ENCODE measurements around the gene CACNB4.

CACNB4 gene

DNA sequence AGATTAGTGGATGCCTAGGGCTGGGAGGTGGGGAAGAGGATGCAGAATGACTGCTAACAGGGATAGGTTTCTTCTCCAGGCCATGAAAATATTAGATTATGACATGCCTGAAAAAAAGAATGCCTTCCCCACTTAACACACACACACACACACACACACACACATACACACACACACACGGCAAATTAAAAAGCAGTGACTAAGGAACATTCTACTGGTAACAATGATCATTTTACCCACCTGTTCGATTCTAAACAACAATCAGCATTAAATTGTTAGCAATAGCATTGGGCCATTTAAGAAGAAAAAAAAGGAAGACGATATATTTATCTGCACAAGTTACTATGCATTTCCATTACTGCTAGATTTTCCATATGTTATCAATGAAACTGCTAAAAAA lies 10.8 kb downstream of the CACNB4 start:
- no peak for DNase-seq (ENCODE audit: low read depth, low spot score)

DNA sequence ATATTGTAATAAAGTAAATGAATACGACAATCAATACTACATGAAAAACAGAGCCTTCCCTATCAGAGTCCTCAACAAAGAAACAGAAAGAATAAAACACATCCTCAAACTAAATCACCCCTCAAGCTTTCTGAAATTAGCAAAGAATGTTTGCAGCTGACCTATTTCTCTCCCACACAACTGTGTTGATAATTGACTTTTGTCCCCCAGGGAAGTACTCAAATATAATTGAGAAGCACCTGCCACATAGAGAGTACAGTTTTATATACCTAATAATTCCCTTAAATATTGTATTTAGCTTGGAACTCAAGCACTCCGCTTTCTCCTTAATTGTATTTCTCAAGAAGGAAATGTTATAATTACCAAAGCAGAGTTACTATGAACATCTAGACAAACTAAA lies 12.6 kb downstream of the CACNB4 start:
- no peak for DNase-seq (ENCODE audit: low read depth, low spot score)

DNA sequence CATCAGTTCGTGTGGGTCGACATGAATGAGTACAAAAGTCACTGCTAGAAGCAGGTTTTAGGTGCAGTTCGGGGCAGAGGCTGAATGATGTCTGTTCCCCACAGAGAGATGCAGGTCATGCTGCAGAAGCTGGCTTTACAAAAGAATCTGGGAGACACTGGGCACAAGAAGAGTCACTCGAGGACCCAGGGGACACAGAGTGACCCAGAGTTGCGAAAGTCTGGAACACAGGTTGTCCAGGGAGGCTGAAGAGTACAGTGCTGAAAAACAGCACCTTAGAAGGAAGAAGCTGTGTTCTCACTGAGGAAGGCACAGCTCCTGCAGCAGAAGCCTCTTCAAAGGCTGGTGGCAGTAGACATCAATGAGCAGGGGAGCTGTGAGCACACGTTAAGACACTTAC lies 14.8 kb downstream of the CACNB4 start:
- no peak for DNase-seq (ENCODE audit: low read depth, low spot score)

DNA sequence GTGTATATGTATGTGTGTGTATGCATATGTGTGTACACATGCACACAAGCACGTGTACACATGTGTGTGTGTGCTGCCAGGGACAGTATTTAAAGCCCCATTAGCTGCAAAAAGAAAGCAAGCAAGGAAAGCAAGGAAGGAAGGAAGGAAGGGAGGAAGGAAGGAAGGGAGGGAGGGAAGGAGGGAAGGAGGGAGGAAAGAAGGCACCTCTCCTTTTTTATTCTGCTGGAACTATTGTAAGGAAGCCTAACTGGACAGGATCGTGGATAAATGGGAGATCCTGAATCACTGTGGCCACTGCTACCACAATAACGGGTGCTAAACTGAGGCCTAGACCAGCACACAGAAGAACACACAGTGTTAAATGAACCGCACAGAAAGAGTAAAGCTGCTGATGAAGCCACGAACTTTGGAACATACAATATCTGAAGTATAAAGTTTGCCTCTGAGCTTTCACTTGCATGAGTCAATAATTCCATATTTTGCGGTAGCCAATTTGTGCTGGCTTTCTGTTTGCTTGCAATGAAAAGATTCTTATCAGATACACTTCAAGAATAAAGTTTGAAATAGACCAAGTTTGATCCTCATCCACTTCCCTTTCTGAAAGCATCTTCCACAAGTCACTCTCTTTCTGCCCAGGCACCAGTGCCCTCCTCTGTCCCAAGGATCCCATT lies 15.5 kb downstream of the CACNB4 start:
- no peak for DNase-seq (ENCODE audit: low read depth, low spot score)

DNA sequence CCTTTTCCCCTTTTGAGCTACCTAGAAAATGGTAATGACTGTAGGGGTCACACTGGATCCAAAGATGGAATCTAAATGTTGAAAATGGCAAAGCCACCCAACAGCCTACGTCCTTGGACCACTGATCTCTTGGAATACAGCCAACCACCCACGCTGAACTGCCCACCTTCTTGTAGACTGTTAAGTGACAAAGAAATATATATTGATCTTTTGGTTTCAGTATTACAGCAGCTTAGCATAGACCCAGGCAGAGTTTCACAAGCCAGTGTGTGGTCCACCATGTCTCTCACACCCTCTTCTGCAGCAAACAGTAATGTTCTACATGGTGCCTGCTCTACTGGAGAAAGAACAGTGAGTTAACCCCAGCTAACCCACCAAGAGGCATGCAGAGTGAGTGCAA lies 20.2 kb downstream of the CACNB4 start:
- DNase-seq (ENCODE audit: low read depth, low spot score): no peak

DNA sequence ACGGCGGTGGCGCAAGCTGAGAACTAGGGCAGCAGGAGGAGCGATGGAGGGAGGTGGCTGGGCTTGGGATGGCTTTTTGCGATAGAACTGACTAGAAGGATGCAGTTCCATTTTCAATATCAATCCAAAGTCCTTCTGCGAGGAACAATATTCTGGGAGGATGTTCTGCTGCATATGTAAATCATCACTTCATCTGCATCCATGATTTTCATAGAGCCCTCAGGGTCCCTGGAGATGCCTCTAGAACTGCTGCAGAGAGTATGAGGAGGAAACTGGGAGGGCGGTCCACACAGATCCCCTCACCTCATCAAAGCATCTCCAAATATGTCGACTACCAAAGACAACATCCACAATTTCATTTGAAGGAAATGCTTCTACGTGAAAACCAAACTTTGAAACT lies 20.8 kb downstream of the CACNB4 start:
- no peak for DNase-seq (ENCODE audit: low read depth, low spot score)

DNA sequence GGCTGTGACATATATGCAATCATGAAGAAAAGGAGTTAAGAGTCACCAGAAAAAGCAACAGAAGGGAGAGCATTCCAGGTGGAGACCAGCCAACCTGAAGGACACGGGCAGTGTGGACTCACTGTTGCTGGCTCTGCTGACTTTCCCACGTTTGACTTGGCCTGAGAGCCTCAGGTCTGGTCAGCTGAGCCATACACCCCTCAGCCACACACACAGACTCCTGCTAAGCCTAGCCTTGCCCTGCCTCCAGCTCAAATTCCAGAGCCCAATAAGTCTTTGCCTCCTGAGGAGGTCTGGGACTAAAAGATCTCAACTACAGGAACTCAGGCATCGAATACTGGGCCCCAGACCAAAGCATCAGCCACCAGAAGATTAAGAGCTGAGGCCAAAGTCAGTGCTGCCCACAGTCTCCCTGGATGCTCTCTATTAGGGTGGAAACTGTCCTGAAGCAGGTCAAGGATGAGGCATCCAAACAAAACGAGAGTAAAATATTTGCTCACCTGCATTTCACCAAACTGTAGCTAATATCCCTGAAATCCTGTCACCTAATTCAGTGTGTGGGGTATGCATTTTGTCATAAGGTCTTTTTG lies 23.3 kb downstream of the CACNB4 start:
- no peak for DNase-seq (ENCODE audit: low read depth, low spot score)

DNA sequence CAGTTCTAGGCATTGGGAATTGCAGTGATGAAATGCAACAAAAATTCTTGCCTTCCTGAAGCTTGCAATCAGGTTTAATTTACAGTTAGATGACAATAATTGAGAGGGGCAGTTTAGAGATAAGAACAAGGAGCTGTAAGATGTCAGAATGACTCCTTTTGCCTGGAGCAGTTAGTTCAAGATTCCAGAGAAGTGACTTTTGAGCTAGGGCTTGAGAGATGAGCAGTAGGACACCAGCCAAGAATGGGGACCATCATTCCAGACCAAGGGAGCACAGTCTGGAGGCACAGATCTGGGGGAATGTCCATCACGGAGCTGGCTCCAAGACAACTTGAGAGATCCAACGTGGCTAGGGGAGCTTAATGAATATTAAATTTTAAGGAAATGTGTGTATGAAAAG lies 26.8 kb downstream of the CACNB4 start:
- no peak for DNase-seq (ENCODE audit: low read depth, low spot score)

DNA sequence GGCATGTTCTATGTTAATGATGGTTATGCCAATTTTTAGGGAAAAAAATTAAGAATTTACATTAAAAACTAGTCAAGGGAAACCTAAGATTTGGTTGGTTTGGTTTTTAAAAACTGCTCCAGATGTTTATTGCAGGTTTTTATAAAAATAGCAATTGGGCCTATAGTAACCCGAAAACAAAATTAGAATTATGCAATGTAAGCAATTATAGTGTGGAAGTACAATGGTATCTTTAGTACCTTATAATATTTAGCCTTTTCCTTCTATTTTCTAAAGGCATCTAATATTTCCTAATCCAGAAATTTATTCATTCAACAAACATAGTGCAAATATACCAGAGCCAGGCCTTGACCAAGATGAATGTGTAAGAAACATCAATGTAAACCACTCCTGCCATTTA lies 27.3 kb downstream of the CACNB4 start:
- no peak for DNase-seq (ENCODE audit: low read depth, low spot score)

DNA sequence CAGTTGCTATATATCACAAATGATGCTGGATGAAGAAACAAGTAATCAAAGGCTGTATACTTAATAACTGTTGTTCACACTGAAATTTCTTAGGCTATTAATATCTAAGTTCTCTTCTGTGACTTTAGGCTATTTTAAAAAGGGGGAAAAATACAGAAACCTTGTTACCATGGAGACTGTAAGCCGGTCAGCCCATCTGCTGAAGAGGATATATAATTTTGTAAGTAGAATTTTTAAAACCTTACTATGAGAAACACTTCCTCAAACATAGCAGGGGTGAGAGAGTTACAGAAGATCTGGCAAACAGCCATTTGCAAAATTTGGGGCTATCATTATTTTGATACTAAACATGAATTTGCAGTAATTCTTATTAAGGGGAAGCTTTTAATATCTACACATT lies 27.8 kb downstream of the CACNB4 start:
- no peak for DNase-seq (ENCODE audit: low read depth, low spot score)

DNA sequence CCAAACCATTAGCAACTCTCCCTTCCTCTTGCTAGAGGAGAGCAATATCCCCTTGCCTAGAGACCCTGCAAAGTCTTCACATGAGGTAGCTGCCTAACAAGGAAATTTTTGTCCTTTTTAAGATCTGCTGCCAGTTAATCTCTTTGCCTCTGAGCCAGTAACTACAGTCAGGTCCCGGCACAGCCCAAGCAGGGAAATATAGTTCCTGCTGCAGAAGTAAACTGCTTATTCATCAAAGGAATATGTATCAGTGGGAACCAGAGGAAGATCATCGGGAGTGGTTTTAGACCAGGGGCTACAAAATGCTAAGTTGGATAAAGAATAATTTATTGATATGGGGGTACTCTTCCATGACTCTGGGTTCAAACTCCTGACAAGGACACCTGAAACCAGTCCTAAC lies 30.6 kb downstream of the CACNB4 start:
- no peak for DNase-seq (ENCODE audit: low read depth, low spot score)

DNA sequence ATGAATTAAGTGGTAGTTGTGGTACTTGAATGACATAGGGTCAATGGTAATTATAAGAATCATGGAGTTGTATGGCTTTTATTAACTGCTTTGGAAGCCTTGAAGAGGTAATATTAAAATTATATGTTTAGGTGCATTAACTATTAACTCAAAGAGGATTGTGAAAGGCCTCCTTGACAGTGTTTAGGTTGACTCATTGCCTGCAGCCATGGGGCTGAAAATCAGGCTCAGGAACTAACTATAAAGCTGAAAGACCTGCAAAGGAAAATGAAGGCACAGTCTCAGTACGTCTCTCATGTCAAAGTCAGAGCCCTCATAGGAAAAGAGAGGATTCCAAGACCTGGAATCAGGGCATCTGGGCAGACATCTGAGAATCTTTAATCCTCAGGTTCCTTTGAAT lies 31.0 kb downstream of the CACNB4 start:
- DNase-seq (ENCODE audit: low read depth, low spot score): no peak

DNA sequence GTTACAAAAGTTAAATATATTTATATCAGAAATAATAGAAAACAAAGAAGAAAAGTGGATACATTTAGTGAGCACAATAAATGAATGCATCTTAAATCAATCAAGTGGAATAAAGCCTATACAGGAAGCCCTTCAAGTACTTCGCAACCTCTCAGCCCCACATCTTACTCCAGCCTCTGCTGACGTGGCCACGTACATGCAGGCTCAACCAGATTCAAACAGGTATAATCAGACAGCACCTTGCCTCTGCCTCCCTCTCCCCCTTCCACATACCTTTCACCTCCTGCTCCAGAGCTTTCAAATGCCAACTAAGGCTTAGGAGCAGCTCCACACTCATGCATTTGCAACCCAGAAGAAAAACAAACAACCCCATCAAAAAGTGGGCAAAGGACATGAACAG lies 32.9 kb downstream of the CACNB4 start:
- no peak for DNase-seq (ENCODE audit: low read depth, low spot score)

DNA sequence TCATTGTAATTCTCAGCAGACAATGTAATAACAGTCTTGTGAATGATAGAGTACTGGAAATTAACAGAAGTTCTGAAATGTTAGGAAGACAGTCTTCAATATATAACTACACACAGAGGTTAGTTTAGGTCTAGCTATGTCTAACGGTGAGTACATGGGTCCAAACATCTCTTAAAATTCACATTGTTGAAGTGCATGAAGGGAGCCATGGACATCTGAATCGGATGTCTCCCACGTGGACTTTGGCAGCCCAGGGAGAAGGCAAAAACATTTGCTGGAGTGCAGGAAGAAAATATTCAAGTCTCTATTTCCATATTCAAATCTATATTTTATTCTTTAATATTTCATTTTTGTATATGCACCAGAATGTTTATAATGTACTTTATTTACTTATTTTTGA lies 34.8 kb downstream of the CACNB4 start:
- no peak for DNase-seq (ENCODE audit: low read depth, low spot score)

DNA sequence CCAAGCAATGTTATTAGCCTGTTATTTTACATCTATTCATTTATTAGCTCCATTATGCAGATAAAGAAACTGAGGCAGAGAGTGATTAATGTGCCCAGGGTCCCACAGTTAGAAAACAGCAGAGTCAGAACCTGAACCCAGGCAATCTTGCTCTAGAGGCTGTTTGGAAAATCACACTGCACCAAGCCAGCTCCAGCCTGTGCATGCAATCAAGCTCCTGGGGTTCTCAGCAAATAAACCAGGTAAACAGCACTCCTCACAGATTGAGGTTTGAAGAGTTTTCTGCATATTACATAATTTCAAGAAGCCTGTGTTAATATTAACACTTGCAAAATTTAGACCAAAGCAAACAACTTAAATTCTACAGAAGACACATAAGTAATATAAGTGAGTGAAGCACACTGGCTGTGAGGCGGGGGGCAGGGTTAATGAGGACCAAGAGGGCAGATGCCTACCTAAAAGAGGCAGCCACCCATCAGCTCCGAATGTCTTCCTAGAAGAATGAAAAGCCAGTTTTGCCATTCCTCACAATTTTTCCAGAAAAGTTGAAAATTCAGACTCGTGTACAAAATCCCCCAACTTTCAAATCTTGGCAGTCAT lies 35.4 kb downstream of the CACNB4 start:
- DNase-seq (ENCODE audit: low read depth, low spot score): no peak

DNA sequence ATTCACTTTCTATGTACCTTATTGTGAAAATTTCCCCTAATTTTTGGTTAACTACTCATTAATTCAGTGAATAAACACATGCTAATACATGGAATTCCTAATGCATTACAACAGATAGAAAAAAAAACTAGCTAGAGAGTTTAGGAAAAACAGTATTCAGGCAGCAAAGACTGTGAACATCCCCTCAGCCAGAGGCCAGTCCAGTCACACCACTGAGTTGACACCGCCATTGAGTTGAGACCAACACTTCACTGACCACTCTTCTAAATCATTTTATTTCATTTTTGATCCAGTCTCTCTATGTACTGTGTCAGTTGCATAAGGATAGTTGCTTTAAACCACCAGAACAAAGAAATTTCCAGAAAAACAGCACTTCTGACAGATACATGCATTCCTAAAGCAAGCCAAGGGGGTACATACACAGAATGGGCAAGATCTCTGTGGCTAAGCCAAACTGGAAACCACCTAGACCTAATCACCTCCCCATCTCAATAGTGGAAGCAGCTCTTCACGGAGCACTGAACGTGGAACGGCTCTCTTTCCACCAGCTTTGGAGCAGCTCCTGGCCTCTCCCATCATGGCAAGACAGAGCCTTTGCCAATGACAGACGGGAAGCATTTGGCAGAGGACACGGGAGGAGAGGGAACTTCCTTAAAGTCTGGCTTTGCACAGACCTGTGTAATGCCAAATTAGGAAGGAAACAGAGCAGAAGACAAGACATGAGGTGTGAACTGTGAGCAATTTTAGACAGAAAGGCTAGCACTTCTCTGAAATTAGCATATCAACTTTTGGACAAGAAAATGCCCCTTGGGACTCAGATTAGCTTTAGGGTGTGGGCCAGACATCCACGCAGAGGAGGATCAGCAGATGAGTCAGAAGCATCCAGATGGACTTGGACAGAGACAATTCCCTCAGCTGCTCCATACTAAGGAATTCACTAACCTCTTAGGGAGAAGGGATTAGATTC lies 36.4 kb downstream of the CACNB4 start:
- no peak for DNase-seq (ENCODE audit: low read depth, low spot score)

DNA sequence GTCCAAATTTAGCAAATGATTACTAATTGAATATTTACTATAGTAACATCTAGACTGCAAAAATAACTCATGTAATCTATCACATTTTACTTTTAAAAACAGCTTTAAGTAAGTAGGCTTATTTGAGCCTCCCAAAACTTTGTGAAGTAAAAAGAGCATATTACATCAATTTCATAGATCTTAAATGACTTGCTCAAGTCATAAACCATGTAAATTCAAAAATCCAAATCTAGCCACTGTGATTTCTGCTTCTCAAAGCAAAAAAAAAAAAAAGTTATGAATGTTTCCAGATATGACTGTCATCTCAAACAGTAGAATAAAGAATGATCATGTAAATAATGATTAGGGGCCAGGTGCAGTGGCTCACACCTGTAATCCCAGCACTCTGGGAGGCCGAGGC lies 37.5 kb downstream of the CACNB4 start:
- no peak for DNase-seq (ENCODE audit: low read depth, low spot score)

DNA sequence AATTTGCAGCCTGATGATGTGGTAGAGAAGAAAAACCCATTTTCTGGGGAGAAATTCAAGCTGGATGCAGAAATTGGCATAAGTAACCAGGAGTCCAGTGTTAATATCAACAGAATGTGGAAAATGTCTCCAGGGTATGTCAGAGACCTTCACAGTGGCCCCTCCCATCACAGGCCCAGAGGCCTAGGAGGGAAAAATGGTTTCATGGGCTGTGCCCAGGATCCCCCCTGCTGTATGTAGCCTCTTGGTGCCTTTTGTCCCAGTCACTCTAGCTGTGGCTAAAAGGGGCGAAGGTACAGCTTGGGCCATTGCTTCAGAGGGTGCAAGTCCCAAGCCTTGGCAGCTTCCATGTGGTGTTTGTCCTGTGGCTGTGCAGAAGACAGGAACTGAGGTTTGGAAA lies 40.2 kb downstream of the CACNB4 start:
- DNase-seq (ENCODE audit: low read depth, low spot score): no peak

DNA sequence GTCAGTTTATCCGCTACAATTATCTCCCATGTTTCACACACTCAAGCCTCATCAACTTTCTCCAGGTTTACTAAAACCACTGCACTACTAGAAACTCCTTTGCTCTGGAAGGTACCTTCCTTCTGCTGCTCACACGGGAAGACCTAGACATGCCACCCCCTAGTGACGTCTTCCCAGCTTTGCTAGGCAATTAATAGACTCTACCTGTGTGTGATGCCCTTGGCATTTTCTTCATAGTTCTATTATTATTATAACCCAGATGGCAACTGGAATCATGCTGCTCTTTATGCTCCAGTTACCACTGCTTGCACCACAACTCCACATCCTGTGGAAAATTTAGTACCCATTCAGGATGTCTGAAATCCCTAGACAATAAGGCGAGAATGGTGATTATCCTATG lies 42.4 kb downstream of the CACNB4 start:
- DNase-seq (ENCODE audit: low read depth, low spot score): no peak

DNA sequence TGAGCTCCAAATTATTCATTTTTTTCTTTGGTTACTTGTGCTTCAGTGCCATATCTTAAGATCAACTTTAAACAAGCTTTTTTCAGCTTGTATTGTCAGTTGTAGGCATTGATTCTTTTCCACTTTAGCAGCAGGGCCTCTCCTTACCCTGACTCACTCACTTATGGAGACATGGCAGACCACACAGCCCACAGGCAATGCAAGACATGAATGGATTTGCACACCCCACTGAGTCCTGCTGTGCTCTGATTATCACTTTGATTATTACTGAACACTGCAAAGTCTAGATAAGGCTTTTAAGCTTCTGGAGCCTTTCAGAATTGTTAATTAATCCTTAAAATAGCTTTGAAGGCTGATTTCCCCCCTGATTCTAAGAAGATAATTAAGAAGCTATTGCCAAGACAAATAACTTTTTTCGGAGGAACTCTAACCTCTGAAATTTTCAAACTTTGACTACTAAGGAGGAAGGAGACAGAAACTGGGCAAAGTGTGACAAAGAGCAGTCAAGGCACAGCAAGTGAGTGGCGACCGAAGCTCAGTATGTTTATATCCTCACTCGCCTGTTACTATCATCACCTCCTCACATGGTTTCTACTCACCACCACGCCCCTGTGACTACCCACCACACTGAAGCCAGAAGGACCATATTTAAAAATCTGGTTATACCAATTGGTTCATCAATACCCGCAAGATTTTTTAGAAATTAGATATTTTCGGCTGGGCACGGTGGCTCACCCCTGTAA lies 43.3 kb downstream of the CACNB4 start:
- no peak for DNase-seq (ENCODE audit: low read depth, low spot score)

DNA sequence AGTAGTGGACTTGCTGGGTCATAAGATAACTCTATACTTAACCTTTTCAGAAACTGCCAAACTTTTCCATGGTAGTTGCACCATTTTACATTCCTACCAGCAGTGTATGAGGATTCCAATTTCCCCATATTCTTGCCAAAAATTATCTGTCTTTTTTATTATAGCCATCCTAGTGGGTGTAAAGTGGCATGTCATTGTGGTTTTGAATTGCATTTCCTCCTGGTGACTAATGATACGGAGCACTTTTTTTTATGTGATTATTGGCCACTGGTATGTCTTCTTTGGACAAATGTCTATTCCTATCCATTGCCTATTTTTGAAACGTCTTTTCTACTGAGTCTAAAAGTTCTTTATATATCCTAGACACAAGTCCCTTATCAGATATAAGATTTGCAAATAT lies 44.3 kb downstream of the CACNB4 start:
- DNase-seq (ENCODE audit: low read depth, low spot score): no peak

DNA sequence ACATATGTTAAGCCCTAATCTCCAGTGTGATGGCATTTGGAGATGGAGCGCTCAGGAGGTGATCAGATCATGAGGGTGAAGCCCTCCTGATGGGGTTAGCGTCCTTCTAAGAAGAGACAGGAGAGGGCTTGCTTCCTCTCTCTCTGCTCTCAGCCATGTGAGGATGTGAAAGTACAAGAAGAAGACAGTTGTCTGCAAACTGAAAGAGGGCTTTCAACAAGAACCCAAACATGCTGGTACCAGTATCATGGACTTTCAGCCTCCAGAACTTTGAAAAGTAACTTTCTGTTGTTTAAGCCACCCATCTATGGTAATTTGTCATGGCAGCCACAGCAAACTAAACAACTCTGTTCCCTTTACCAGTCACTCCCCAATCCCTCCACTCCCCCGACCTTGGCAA lies 47.4 kb downstream of the CACNB4 start:
- no peak for DNase-seq (ENCODE audit: low read depth, low spot score)

Data from activated naive CD8-positive, alpha-beta T cell treated with anti-CD3 and anti-CD28 coated beads, Interleukin-2, amount 50 U/mL, for 16 hours (primary cell).